Stimulated activated effector memory CD8-positive, alpha-beta T cell treated with anti-CD3 and anti-CD28 coated beads, Interleukin-12 subunit alpha, Interleukin-12 subunit beta, amount 100 ng/mL, for 72 hours (primary cell): ENCODE measurements around the gene PTPN4.
A peak's percentile ranks its signal among the peaks of the same experiment; 100 is the strongest.
"Not testable (repeated sequence)": the region's sequence is repeated elsewhere in the genome, so short reads cannot be mapped to it uniquely, and the experiment has no call there.

Experiments used
- ATAC-seq: fragments of 150-1000 bp; cut with Tn5 transposase; 2 replicates; pipeline ENCODE4 v1.10.0; 2021
- DNase-seq, 2 donors: peaks; one replicate each; pipeline ENCODE4 v3.0.0; 2021 to 2022; ENCODE audit warnings: low spot score in 2 of 2
- H3K27ac Mint-ChIP-seq: one replicate; pipeline ENCODE4 v1.8.0; 2022; ENCODE audit warnings: mild to moderate bottlenecking, mixed read lengths
- H3K36me3 Mint-ChIP-seq: one replicate; pipeline ENCODE4 v1.8.0; 2022; ENCODE audit warnings: mild to moderate bottlenecking, mixed read lengths
- H3K4me1 Mint-ChIP-seq: one replicate; pipeline ENCODE4 v1.8.0; 2022; ENCODE audit warnings: mixed read lengths
- H3K4me3 Mint-ChIP-seq: one replicate; pipeline ENCODE4 v1.8.0; 2022; ENCODE audit warnings: mild to moderate bottlenecking, mixed read lengths
- H3K9me3 Mint-ChIP-seq: one replicate; pipeline ENCODE4 v1.8.0; 2022; ENCODE audit warnings: mixed read lengths

PTPN4 gene

DNA sequence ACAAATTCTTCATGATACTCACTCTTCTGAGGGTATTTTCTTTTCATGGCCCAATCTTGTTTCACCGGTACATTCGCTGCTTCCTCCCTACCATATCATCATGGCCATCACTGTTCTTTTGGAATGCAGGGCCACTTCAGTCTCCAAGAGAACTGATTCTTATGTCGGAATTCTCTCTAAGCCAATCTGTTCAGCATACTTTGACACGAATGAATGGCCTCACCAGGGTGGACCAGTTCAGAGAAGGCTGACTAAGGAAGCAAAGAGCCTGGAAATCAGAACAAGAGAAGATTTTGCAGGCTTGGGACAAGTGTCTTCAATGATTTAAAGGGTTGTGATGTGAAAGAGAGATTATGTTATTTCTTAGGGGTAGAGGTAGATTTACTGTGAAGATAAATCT lies 248.1 kb downstream of the PTPN4 start:
- DNase-seq, result no peak
- no peak for ATAC-seq
- Mint-ChIP-seq H3K36me3 (no peaks in the 10 kb centered on the region), H3K27ac (no peak overlapping the region), H3K4me1 (peaks cover 7% of the 10 kb centered on the region), H3K9me3 (no peaks in the 10 kb centered on the region), H3K4me3 (no peak overlapping the region)

DNA sequence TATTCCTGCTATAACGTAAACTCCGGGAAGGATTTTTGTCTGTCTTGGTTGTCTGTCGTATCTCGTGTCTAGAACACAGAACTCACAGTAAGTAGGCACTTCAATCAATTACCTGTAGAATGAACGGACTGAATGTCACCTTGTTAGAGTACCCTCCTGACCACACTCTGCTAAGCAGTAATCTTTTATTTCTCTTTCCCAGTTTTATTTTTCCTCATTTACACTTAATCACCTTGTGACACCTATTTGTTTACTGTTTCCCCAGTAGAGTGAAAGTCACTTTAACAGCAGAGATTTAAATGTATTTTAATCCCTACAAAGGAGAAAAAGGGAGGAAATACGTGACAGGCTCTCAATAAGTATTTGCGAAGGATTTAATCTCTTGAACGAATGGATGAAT lies 252.6 kb downstream of the PTPN4 start:
- Mint-ChIP-seq H3K36me3 (no peaks in the 10 kb centered on the region), H3K27ac (peak overlapping the region; percentile 50), H3K9me3 (no peaks in the 10 kb centered on the region), H3K4me1 (peaks cover 15% of the 10 kb centered on the region), H3K4me3 (peak overlapping the region; percentile 73)
- DNase-seq, result no peak
- ATAC-seq, result no peak

DNA sequence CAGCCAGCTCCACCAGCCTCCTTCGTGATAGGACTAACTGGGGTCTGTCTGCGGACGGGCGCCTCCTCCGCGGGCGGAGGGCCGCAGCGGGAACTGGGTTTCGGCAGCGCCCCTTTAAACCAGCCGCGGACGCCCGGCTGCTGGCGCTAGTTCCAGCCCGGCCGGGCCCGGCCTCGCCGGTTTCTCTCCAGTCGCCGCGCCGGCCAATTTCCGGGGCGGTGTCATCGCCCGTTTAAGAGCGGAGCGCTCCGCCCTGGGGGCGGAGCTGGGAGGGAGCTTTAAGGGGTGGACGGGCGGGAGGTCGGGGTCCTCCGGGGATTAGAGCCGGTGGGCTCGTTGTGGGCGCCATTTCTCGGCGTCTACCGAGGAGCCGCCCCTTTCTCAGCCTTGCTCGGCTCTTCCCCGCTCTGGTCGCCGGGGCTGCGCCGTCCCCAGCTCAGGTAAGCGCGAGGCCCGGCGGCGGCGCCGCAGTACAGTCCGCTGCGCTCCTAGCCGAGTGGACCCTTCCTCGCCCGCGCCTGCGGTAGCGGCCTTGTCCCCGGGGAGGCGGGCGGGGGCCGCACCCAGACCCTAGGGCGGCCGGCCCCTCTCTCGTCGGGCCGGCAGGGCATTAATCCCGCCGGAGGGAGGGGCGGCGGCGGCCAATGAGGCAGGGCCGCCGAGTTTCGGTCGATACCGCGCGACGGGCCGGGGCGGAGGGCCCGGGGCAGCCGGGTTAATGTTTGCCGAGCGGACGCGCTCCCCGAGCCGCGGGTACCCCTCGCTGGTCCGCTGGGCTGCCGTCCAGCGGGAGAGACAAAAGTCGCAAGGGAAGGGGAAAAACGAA lies 253.3 kb downstream of the PTPN4 start, which contains the start of gene EPB41L5:
Gene EPB41L5, plus strand, starts transcription at position 307 of the 826 bp plus-strand sequence. CDS start 6,008 bp downstream, outside the sequence.
- H3K27ac Mint-ChIP-seq, result peak within 1 kb of the TSS; percentile 50

DNA sequence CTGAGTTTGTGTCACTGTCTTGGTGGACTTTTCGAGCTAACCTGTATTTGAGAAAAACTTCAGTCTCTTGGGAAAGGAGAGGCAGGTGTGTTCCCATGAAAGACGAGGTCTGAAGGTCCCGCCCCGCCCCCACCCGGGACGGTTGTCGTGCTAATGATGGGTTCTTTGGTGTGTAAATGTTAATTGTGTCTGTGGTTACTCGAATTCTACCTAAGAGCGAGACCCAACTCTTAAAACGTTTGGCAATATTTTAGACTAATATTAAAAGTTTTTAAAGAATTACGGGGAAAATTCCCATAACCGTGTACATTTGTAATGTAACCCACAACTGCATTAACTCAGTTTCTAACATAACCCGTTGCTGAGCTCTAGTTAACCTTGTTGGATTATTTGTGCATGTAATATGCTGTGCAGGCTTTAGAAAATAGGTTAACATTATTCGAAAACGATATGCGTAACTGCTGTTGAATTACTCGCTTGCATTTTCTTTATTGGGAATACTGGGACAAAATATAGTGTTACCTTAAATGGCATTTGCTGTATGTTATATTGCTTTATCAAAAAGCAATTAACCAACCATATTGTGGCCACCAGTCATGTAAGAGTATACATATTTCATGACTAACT lies 254.0 kb downstream of the PTPN4 start:
- no peaks in the 10 kb centered on the region for H3K36me3 Mint-ChIP-seq
- no peak overlapping the region for H3K27ac Mint-ChIP-seq
- no peaks in the 10 kb centered on the region for H3K9me3 Mint-ChIP-seq
- H3K4me3 Mint-ChIP-seq, result peak overlapping the region; percentile 73
- H3K4me1 Mint-ChIP-seq, result peaks cover 15% of the 10 kb centered on the region
- ATAC-seq, result no peak
- DNase-seq, result no peak

More for the DNA sequence above, 253.3 kb downstream of the PTPN4 start, which contains the start of gene EPB41L5:
- Mint-ChIP-seq H3K36me3 (no peaks in the 10 kb centered on the region), H3K9me3 (no peaks in the 10 kb centered on the region), H3K4me3 (peak within 1 kb of the TSS; percentile 73), H3K4me1 (peaks cover 15% of the 10 kb centered on the region)
- DNase-seq, result peak; percentile 66 to 89
- ATAC-seq, result peak; percentile 96

DNA sequence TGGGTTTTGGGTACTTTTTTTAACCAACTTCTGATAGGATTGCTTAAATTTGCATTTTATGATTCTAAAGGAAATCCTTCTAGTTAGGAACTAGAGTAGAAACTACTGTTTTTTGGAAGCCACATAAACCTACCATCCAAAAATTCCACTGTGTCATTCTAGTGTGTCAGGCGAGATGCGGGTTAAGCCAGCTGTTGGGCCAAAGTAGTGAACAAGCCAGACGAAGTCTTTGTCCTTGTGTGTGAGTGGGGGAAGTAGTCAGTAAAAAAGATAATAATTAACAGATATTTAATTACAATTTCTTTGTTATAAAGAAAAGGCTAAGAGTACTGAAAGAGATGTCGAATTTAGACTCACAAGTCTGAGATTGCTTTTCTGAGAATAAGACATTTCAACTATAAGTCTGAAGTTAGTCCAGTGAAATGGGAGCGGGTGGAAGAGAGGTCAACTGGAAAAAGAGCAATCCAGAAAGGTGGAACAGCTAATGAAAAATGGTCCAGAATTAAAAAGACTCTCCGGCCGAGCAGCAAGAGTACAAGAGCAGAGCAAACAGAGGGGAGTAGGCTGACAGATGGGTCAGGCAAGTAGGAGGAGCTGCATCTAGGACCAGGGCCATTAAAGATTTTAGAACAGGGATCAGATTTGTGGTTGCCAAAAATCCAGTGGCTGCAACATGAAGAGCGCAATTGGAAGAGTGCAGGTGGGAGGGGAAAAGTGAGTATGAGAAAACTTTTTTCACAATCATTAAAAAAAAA lies 254.7 kb downstream of the PTPN4 start:
- H3K36me3 Mint-ChIP-seq, result no peaks in the 10 kb centered on the region
- H3K27ac Mint-ChIP-seq, result no peak overlapping the region
- H3K4me3 Mint-ChIP-seq, result peak overlapping the region; percentile 73
- H3K4me1 Mint-ChIP-seq, result peaks cover 15% of the 10 kb centered on the region
- ATAC-seq, result no peak
- no peak for DNase-seq
- no peaks in the 10 kb centered on the region for H3K9me3 Mint-ChIP-seq

DNA sequence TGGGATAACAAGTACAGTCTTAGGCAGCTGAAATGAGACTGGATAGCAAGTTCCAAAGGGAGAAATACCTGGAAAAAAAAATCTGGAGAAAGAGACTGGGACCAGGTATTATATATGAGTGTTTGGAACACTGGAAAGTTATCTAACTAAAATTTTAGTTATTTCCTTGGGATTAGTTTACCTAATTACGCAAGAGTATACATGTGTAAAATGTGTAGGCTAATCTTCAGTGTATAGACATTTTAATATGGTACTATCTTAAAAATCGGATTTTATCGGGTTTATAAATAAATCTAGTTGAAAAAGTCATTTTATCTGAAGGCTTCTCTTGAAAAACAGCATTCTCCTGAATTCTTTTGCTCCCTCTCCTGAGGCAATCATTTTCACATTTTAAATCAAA lies 257.1 kb downstream of the PTPN4 start:
- Mint-ChIP-seq H3K9me3 (no peaks in the 10 kb centered on the region), H3K4me1 (peaks cover 15% of the 10 kb centered on the region), H3K4me3 (no peak overlapping the region), H3K27ac (no peak overlapping the region), H3K36me3 (no peaks in the 10 kb centered on the region)
- DNase-seq, result no peak
- no peak for ATAC-seq

DNA sequence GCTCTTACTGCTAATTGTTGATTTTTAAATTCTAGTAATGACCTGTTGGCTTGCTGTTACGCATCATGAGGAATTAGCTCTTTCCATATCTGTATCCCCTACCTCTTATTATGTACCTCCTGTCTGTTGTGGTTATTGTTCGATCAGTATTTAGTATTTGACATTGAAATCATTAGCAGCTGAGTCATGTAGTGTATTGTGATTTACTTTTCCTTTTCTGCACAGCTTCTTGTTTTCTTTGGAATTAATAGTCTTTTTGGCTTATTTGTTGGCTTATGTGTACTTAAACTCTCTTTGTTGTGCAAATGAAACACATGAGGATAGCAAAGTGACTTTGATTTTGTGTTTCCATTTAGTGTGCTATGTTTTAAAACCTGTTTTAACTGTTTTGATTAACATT lies 257.5 kb downstream of the PTPN4 start:
- no peaks in the 10 kb centered on the region for H3K9me3 Mint-ChIP-seq
- no peak overlapping the region for H3K4me3 Mint-ChIP-seq
- H3K4me1 Mint-ChIP-seq, result peaks cover 13% of the 10 kb centered on the region
- no peak overlapping the region for H3K27ac Mint-ChIP-seq
- DNase-seq, result no peak
- ATAC-seq, result no peak
- H3K36me3 Mint-ChIP-seq, result no peaks in the 10 kb centered on the region

DNA sequence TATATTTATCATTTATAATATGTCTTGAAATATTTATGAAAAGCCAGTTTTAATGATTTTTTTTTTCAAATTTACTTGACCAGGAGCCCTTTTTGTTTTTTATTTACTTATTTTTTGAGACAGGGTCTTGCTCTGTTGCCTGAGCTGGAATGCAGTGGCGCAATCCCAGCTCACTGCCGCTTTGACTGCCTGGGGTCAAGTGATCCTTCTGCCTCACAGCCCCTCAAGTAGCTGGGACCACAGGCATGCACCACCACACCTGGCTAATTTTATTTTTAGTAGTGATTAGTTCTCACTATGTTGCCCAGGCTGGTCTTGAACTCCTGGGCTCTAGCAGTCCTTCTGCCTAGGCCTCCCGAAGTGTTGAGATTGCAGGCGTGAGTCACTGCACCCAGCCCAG lies 258.8 kb downstream of the PTPN4 start:
- Mint-ChIP-seq H3K9me3 (no peaks in the 10 kb centered on the region), H3K36me3 (no peaks in the 10 kb centered on the region), H3K4me3 (no peak overlapping the region), H3K4me1 (peaks cover 8% of the 10 kb centered on the region), H3K27ac (no peak overlapping the region)
- ATAC-seq, result no peak
- peak in 1 of 2 donors; percentile 37 for DNase-seq

DNA sequence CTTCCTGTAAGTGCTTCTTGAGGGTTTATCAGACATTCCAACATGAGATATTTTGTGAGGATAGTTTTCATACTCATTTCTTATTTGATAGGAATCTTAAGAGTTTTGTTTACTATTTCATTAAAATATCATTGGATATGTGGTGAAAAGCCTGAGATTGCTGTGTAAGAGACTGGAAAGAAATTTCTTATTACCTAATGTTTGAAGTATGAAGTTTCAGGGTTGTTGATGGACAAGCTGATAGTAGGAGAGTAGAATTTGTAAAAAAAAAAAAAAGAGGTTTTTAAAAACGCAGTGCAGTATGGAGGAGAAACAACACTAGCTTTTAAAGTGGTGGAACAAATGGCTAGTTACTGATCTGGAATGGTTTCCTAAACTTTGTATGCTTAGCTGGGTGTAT lies 260.8 kb downstream of the PTPN4 start:
- H3K36me3 Mint-ChIP-seq, result no peaks in the 10 kb centered on the region

DNA sequence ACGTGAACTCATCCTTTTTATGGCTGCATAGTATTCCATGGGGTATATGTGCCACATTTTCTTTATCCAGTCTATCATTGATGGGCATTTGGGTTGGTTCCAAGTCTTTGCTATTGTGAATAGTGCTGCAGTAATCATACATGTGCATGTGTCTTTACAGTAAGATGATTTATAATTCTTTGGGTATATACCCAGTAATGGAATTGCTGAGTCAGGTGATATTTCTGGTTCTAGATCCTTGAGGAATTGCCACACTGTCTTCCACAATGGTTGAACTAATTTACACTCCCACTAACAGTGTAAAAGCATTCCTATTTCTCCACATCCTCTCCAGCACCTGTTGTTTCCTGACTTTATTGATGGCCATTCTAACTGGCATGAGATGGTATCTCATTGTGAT lies 262.8 kb downstream of the PTPN4 start:
- DNase-seq, ATAC-seq, H3K4me3 Mint-ChIP-seq, H3K27ac Mint-ChIP-seq, H3K36me3 Mint-ChIP-seq, H3K4me1 Mint-ChIP-seq, H3K9me3 Mint-ChIP-seq: not testable (repeated sequence)

More for the DNA sequence above, 260.8 kb downstream of the PTPN4 start:
- no peak for ATAC-seq
- no peaks in the 10 kb centered on the region for H3K9me3 Mint-ChIP-seq
- no peak overlapping the region for H3K27ac Mint-ChIP-seq
- no peak overlapping the region for H3K4me3 Mint-ChIP-seq
- H3K4me1 Mint-ChIP-seq, result no peaks in the 10 kb centered on the region
- DNase-seq, result no peak

DNA sequence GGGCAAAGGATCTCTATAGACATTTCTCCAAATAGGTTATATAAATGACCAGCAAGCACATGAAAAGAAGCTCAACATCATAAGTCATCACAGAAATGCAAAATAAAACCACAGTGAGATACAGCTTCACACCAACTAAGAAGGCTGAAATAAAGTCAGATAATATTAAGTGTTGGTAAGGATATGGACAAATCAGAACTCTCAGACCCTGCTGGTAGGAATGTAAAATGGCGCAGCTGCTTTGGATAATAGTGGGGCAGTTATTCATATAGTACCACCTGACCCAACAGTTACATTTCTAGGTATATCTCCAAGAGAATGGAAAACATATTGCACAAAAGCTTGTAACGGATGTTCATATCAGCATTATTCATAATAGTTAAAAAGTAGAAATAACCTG lies 267.2 kb downstream of the PTPN4 start:
- ATAC-seq (no peak), DNase-seq (no peak)
- H3K36me3 Mint-ChIP-seq, result no peaks in the 10 kb centered on the region
- no peaks in the 10 kb centered on the region for H3K9me3 Mint-ChIP-seq
- no peaks in the 10 kb centered on the region for H3K4me1 Mint-ChIP-seq
- H3K4me3 Mint-ChIP-seq, result no peak overlapping the region
- no peak overlapping the region for H3K27ac Mint-ChIP-seq

DNA sequence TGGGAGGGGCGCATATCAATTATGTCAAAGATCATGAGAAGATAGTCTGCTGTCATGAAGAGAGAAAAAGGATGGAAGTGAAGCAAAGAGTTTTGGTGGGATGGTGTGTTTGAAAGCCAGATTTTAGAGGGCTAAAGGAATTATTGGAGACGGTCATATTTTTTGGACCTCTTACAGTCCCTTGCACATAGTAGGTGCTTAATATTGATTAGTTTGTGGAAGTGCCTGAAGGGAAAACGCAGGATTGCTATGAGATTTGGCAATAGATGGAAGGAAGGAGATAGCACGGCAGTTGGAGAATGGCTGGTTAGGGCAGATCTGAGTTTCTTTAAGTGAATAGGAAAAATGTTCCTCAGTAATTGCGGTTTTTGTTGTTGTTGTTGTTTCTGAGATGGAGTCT lies 269.1 kb downstream of the PTPN4 start:
- Mint-ChIP-seq H3K4me1 (no peaks in the 10 kb centered on the region), H3K36me3 (no peaks in the 10 kb centered on the region), H3K9me3 (no peaks in the 10 kb centered on the region), H3K27ac (no peak overlapping the region), H3K4me3 (no peak overlapping the region)
- DNase-seq, result no peak
- ATAC-seq, result no peak

DNA sequence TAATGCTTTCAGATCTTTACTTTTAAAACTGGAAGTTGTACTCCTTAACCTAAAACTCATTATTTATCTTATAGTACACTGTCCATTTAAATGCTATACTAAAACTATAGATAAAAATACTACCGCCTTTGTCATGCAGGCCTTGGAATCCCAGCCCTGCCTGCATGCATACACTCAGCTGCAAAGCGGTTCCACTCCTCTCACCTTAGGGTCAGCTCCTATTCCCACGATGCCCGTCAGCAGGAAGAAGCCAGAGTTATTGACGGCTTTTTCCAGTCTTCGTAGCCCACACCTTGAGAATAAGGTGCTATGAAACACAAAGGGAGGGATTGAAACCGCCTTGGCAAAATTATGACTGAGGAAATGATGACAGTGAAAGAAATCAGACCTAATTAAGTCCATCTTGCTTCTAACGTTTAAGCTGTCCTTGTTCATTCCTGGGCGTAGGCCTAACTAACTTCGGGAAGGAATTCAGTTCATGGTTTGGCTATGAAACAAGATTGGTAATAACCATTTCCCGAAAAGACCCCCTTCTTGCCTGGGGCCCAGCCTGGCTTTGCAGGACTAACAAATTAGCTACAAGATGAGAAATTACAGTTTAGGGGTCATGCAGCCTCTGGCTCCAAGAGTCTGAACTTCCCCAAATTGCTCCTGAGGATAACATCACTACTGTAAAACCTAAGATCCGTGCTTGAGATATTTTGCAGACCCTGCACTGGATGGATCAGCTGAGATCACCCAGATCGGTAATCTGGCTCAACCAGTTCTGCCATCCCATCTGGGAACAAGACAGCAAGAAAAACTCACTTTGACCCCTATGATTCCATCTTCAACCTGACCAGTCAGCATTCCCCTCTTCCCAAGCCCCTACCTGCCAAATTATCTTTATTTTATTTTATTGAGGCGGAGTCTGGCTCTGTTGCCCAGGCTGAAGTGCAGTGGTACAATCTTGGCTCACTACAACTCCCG lies 270.2 kb downstream of the PTPN4 start:
- no peaks in the 10 kb centered on the region for H3K36me3 Mint-ChIP-seq
- no peak overlapping the region for H3K4me3 Mint-ChIP-seq
- no peaks in the 10 kb centered on the region for H3K4me1 Mint-ChIP-seq
- H3K27ac Mint-ChIP-seq, result no peak overlapping the region
- ATAC-seq (no peak), DNase-seq (no peak)
- no peaks in the 10 kb centered on the region for H3K9me3 Mint-ChIP-seq

DNA sequence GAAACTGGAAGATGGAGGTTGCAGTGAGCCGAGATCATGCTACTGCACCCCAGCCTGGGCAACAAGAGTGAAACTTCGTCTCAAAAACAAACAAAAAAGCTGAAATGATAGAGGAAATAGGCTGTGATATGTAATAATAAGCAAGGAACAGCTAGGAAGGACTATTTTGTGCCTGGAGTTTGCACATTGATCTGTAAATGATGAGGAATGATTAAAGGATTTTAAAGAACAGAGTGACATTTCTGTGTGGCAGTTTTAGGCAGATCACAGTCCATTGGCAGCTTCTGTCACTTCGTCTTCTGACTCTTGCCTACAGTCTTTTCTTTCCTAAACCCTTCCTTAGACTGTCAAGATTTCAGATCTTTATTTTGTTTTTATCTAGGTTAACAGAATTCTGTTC lies 272.6 kb downstream of the PTPN4 start:
- ATAC-seq (no peak), DNase-seq (no peak)
- no peak overlapping the region for H3K27ac Mint-ChIP-seq
- H3K36me3 Mint-ChIP-seq, result no peaks in the 10 kb centered on the region
- no peak overlapping the region for H3K4me3 Mint-ChIP-seq
- no peaks in the 10 kb centered on the region for H3K9me3 Mint-ChIP-seq
- no peaks in the 10 kb centered on the region for H3K4me1 Mint-ChIP-seq
